ENCODE results near the gene POLR2H. TPM values are rescaled to one million over a fixed set of nuclear protein-coding genes. Genes with fewer than 3 reads are reported as not detected.

POLR2H gene
- polyA plus RNA-seq, 3 donors: 87.2 to 115 (median 91.0) TPM

- no peak for DNase-seq (ENCODE audit: extremely low read depth in 1 of 11, low read depth in 9 of 11, low spot score in 4 of 11)
These were observed 1.2 kb upstream of the POLR2H start for GRCh38 chr3:184360070-184360928.

DNA sequence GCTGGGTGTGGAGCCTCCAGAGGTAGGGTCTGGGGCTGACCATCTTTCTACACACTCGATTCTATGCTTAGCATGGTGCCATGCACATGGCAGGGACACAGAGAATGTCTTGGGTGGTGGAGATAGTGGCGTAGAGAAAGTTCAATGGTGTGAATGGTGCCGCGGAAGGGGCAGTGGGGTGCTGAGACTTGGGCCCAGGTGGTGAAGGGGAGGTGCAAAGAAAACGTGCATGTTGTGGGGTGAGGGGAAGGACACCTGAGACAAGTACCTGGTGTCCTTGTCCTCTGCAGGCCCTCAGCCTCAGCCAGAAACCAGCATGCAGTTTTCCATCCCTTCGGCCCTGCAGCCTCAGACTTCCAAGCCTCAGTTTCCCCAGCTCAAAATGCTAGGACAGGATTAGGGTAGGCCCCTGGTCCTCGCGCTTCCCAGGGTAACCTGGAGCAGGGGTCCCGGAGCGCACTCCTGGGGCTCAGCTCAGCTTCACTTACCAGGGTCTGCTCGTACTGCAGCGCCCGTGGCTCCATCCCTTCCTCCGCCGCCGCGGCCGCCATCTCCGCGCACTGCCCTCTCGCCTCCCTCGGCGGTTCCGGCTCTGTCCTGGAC, 480 bp upstream of the POLR2H start:
- DNase-seq (ENCODE audit: extremely low read depth in 1 of 11, low read depth in 9 of 11, low spot score in 4 of 11): no peak

- peak in 1 of 11 donors; percentile 39 for DNase-seq (ENCODE audit: extremely low read depth in 1 of 11, low read depth in 9 of 11, low spot score in 4 of 11)
These were observed 590 bp downstream of the POLR2H start for GRCh38 chr3:184361932-184362667.

DNA sequence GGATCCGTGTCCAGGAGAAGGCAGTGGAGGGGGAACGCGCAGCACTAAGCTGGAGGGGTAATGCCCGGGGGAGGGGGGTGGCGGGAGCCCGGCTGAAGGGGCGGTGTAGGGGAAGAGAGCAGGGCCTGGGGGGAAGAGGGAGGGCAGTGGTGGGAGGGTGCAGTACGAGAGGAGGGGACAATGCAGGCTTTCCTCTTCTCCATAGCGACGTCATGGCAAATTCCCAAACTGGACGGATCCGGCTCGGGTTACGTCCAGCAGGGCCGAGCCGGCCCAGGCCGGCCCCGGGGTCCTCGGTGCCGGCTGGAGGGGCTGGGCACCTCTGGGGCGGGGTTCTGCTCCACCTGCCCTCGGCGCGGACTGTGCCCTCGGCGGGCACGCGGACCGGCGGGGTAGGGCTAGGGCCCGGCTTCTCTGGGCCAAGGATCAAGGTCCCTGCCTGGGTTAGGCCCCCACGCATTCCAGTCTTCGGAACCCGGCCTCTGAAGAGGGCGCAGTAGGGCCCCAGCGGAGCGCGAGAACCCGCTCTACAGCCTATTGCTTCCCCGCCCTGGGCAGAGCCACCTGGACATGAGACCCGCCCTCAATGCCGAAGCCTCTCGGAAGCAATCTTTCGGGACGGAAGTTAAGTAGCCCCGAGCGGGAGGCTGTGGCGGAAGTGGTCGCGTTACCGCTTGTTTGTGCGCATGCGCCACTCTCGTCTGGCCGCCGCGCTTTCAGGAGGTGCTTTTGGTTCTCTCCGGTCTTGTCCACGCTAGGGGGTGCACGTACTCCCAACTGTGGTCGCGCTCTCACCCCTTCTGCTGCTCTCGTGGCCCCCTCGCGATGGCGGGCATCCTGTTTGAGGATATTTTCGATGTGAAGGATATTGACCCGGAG, 1.4 kb downstream of the POLR2H start:
- DNase-seq (ENCODE audit: extremely low read depth in 1 of 11, low read depth in 9 of 11, low spot score in 4 of 11): peak; percentile 93 to 97 (median 96)

GRCh38 chr3:184366619-184367289, 5.2 kb downstream of the POLR2H start:
- DNase-seq (ENCODE audit: extremely low read depth in 1 of 11, low read depth in 9 of 11, low spot score in 4 of 11): no peak

GRCh38 chr3:184368116-184368515, 6.6 kb downstream of the POLR2H start:
- no peak for DNase-seq (ENCODE audit: extremely low read depth in 1 of 11, low read depth in 9 of 11, low spot score in 4 of 11)

DNA sequence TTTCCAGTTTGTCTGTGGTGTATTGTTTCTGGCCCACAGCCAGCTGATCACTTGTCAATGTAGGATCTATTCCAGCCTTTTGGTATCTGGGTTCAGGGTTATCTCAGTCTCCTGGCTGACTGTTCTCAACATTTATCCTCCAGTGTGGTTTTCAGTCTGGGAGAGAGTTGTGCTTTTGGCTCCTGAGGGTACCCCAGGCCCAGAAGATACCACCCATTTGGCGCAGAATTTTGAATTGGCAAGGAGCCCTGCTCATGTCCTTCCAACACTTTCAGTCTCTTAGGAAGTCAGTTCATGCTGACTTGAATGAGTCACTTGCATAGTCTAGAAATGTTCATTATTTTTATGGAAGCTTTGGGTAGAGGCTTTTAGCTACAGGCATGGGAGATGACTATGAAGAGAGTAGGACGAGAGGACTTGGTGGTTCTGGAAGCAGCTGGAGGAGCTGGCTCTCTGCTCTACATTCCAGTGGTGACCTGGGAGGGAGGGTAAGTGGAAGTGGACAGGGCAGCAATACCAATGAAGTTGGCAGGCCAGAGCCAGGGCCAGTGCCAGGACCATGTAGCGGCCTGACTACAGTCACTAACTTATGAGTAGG, 7.2 kb downstream of the POLR2H start:
- DNase-seq (ENCODE audit: extremely low read depth in 1 of 11, low read depth in 9 of 11, low spot score in 4 of 11): no peak

- DNase-seq (ENCODE audit: extremely low read depth in 1 of 11, low read depth in 9 of 11, low spot score in 4 of 11): peak in 4 of 11 donors; percentile 66 to 75 (median 68)
These were observed 10.1 kb downstream of the POLR2H start for GRCh38 chr3:184371570-184372018.

- DNase-seq (ENCODE audit: extremely low read depth in 1 of 11, low read depth in 9 of 11, low spot score in 4 of 11): no peak
These were observed 10.8 kb downstream of the POLR2H start for GRCh38 chr3:184372296-184372821.

DNA sequence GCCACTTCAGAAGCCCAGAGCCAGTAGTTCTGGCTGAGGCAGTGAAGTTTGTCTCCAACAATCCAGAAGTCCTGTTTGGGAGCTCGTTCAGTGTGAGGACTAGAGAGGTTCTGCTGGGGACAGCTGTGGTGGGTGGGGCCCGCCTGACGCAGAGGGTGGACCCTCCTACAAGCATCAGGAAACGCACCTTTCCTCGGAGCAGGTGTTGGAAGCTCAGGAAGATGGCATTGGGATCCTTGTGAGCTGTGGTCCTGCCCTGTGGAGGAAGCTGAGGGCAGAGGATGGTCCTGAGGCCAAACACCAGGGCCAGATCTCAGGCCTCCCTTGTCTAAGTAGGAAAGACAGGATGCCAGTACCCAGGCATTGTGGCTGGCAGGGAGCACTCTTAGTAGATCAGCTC, 11.4 kb downstream of the POLR2H start:
- DNase-seq (ENCODE audit: extremely low read depth in 1 of 11, low read depth in 9 of 11, low spot score in 4 of 11): no peak

- DNase-seq (ENCODE audit: extremely low read depth in 1 of 11, low read depth in 9 of 11, low spot score in 4 of 11): no peak
These were observed 11.9 kb downstream of the POLR2H start for GRCh38 chr3:184373422-184373821.

DNA sequence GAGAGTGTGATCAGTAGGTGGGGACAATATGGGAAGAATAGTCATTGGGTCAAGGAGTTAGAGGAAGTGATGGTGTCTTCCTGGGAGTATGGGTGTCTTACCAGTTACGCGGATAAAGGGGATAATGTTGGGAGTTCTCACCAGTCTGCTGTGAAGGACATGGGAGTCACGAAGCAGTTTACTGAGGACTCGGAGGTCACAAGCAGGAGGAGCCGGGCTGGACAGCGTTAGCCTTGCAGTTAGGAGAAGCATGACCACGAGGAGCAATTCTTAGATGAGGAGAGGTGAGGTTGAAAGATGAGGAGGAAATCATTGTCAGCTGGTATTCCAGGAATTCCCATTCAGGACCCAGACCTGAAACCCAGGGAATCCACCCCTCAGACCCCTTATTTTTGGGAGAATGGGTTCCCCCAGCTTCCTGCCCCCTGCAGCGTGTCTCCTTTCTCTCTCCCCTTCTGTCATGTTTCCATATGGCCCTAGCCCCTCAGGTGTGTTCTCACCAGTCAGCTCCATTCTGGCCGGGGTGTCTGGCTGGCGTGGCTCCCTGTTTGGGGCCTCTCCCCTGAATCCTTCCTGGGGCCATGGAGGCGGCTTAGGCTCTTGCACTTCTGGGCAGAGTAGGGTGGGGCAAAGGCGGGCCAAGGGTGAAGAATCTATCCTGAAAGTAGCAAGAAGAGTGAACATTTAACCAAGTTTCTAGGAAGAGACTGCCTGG, 14.4 kb downstream of the POLR2H start:
- DNase-seq (ENCODE audit: extremely low read depth in 1 of 11, low read depth in 9 of 11, low spot score in 4 of 11): no peak

DNA sequence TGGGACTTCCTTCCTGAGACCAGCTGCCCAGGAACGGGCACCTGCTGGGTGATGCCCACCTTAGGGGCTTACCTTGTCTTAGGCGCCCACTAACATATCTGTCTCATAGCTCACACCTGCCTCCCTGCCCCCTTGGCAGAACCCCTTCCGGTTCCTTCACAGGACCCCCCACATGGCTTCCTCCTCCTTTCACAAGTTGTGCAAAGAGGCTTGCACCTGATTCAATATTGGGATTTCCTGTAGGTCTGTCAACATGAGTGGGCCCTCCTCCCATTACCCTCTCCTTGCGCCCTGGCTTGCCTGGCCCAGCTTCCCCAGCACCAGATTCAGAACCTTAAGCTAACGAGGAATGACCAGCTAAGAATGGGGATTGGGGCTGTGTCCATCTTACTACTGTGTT, 15.9 kb downstream of the POLR2H start:
- DNase-seq (ENCODE audit: extremely low read depth in 1 of 11, low read depth in 9 of 11, low spot score in 4 of 11): no peak

DNA sequence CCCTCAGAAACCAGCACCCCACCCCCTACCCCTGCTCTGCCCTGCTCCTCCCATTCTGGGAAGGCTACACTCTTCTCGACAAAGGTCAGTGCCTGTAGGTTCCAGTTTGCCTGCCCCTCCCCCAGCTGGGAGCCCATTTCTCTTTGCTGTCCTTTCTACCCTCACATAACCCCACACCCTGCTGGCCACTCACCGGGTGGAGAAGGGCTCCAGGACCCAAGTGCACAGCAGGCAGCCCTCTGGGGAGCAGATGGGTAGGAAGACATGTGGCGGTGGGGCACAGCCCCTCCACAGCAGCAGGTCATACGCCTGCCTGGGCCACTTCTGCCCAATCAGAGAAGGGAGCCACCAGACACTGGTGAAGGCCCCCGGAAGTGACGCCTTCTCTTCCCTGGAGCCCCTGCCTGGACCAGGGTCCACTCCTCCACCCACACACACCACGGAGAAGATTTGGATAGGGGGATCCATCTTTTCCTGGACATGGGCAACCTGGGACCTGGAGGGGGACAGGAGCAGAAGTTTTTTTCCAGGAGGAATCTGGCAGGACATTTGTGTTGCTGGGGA, 16.5 kb downstream of the POLR2H start, which contains the start of gene THPO:
Gene THPO, minus strand, starts transcription at position 326 of the 564 bp plus-strand sequence. CDS start 1,948 bp downstream, outside the sequence.
- DNase-seq (ENCODE audit: extremely low read depth in 1 of 11, low read depth in 9 of 11, low spot score in 4 of 11): no peak

GRCh38 chr3:184378651-184379357, 17.3 kb downstream of the POLR2H start:
- no peak for DNase-seq (ENCODE audit: extremely low read depth in 1 of 11, low read depth in 9 of 11, low spot score in 4 of 11)

Data from renal cortex interstitium (tissue), 11 donors.